Limb (tissue), 2 donors: Measurements from ENCODE around the gene CEP170.
"Not testable (repeated sequence)": the region's sequence is repeated elsewhere in the genome, so short reads cannot be mapped to it uniquely, and the experiment has no call there.

ENCODE experiments used
- DNase-seq, 2 donors: peaks; one replicate each; pipeline ENCODE4 v3.0.0-alpha.2; 2016; ENCODE audit errors: extremely low spot score in 2 of 2

CEP170 gene

DNA sequence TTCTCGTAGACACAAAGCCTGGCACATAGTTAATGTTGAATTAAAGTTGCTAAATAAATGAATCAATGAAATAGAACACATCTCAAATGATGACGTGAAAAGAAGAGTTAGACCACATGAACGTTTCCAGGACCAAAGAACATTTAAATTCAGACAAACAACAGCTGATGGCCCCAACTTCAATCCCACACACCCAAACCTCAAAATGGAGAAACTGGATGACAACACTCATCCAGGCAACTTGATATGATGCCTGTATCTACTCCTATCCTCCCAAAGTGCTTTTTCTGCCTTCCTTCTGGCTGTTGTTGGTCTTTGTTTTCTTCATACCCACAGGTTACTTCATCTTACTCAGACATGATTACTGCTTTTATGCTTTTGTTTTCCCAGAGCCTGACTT is 71.9 kb downstream of the CEP170 start:
- not testable (repeated sequence) for DNase-seq

DNA sequence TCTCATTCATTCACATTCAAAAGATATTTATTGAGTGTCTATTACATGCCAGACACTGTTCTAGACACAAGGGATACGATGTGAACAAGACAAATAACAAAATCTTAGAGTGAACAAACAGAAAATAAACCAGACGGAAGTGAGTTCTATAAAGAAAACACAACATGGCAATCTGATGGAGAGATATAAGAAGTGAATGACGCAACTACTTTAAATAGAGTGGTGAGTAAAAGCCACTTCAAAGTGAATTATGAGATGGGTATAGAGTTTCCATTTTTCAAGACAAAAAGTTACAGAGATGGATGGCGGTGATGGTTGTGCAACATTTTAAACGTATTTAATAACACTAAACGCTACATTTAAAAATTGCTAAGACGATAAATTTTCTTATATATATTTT is 75.4 kb downstream of the CEP170 start:
- DNase-seq, result no peak

DNA sequence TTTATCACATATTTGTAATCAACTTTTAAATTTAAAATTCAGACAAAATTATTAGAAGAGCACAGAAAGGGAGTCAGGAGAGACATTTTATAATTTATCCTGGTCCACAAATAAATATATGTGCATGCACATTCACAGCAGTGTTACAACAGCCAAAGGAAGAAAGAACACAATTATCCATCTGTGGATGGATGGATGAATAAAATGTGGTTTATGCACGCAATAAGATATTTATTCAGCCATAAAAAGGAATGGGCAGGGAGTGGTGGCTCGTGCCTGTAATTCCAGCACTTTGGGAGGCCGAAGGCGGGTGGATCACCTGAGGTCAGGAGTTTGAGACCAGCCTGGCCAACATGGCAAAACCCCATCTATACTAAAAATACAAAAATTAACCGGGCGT is 77.3 kb downstream of the CEP170 start:
- DNase-seq, result not testable (repeated sequence)

GRCh38 chr1:243173758-243174369 is 81.2 kb downstream of the CEP170 start:
- not testable (repeated sequence) for DNase-seq

DNA sequence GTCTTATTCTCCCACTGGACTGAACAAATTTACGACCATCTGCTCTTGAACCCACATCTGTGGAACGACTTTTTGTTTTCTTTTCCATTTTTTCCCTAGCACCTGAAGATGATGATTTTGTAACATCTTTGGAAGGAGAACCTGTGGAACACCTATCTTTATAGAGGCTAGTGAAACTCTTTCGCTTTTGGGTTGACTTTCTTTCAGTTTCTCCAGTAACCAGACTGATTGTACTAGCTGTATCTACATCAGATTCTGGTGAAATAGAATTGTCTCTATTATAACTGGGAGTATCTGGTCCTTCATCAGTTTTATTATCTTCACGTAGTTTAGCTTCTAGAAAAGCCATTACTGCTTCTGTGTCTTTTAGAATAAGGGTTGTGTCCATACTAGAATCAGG is 90.2 kb downstream of the CEP170 start:
- not testable (repeated sequence) for DNase-seq

DNA sequence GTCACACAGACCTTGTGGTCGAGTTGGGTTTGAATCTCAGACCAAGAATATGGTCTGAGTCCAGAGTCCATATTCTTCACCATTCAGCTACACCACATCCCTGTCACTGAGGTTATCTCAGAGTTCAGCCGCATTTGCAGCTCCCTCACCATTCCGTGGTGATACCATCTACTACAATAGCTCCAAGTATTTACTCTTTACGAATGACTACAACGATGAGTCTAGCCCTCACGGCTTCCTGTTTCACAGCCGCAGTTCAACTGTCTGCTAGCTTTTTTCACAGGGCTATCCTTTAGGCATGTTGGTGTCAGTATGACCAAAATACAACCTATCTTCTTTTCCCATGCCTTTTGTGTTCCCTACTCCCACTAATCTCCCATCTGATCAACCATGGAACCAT is 104.2 kb downstream of the CEP170 start:
- not testable (repeated sequence) for DNase-seq

DNA sequence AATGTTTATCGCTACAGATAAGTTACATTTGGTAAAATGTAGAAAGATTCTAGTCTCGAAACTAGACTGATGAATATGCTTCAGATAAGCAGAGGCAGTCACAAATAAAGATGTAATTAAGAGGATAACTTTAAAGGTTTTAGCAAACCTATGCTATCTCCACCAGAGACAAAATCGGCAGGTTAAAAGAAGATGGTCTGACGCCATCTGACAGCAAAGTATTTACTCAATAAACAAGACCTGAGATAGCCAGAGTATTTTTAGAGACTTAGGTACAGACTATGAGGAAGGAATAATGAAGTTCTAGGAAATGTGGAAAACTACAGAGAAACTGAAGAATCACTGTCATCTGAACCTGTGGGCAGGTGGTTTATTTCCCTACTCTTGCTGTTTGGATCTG is 106.0 kb downstream of the CEP170 start:
- not testable (repeated sequence) for DNase-seq

DNA sequence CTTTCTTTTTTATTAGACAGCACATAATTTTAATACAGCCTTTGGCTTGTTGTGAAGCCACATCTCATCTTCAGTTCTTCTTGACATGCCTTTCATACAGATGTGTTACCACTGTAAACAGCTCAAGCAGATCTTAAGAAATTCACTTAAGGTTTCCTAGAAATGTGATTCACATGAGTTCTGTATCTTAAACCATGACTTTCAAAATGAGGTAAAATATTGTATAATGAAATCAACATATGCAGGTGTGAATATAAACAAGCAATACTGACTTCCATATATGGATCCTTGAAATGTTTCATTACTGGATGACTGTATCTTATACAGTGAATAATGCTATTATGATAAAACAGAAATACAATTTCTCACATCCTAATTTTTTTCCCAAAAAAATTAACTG is 107.7 kb downstream of the CEP170 start:
- DNase-seq, result not testable (repeated sequence)

DNA sequence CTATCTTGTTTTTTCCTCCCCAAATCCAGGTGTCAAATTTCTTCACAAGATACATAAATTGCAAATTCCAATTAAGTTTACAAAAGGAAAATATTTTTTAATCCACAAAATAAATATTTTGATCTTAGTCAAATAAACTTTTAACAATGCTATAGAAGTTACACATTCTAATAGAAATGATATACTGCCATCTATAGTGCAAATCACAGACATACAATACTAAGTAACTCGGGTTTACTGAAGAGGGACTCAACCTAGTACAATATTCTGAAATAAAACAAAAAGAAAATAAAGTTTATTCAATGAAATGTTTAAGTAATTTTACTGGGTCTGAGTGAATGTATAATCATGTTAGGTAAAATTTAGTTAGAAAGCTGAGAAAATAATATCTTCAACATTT is 114.6 kb downstream of the CEP170 start:
- not testable (repeated sequence) for DNase-seq

GRCh38 chr1:243122876-243123409 is 132.1 kb downstream of the CEP170 start:
- DNase-seq, result not testable (repeated sequence)

- DNase-seq, result not testable (repeated sequence)
Measured at GRCh38 chr1:243121939-243122338, 133.1 kb downstream of the CEP170 start.

- DNase-seq, result not testable (repeated sequence)
Measured at GRCh38 chr1:243118601-243119322, 136.3 kb downstream of the CEP170 start.

DNA sequence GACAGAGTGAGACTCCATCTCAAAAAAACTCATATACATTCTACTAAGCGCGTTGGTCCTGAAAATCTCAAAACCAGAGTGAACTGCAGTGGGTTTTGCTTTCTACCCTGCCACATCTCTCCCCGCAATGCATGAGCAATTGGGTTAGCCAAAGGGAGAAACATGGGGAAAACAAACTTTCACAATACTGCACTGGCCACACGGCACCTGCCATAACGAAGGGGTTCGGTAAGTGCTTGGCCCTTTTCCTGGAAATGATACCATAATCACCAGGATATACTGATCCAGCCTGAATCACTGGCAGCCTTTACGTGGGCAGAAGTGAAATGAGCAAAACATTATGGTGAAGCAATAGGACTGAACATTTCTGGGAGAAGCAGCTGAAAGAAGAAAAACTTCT is 138.9 kb downstream of the CEP170 start:
- DNase-seq, result not testable (repeated sequence)

GRCh38 chr1:243114769-243115168 is 140.3 kb downstream of the CEP170 start:
- not testable (repeated sequence) for DNase-seq

- DNase-seq, result peak in 1 of 2 donors; percentile 24
Measured at GRCh38 chr1:243114059-243114713, 140.9 kb downstream of the CEP170 start.

DNA sequence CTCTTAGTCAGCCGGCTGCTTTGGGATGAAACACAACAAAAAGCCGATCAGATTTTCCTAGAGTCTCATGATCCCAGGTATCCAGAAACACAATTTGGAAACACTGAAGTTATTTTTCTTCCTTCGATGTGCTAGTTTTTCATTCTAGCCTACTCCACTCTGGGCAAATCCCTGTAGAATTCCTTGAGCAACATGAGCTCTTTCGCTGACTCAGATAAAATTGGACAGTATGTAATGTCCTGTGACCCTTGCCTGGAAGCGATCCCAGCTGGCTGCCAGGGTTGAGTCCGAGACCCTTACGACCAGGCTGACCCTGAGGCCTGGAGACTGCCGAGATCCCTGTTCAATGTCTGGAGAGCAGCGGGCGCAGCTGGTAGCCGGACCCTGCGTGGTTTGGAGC is 147.9 kb downstream of the CEP170 start:
- DNase-seq, result not testable (repeated sequence)

DNA sequence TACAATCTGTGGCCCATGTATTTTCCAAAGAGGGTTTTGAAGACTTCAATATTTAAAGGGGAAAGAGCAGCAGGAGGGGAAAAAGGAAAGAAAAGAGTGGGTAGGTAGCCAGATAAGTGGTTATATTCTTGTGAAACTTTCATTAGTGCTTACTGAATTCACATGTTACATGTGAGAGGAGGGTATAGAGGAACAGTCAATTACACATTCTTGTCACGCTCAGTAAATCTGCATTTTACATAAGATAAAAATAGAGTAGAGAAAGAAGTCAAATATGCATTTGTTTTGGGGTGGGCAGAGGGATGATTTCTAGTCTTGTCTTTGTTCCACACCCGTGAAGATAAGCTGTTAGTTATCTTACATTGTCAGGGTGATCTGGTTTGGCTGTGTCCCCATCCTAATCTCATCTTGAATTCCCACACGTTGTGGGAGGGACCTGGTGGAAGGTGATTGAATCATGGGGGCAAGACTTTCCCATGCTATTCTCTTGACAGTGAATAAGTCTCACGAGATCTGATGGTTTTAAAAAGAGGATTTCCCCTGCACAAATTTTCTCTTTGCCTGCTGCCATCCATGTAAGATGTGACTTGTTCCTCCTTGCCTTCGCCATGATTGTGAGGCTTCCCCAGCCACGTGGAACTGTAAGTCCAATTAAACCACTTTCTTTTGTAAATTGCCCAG is 149.3 kb downstream of the CEP170 start:
- not testable (repeated sequence) for DNase-seq

DNA sequence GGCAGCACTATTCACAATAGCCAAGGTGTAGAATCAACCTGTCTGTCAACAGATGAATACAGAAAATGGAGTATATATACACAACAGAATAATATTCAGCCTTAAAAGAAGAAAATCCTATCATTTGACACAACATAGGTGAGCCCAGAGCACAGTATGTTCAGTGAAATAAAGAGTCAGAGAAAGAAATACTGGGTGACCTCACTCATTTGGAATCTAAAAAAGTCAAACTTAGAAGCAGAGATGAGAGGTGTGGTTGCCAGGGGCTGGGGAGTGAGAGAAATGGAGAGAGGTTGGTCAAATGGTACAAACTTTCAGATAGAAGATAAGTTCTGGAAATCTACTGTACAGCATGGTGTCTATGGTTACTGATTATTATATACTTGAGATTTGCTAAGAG is 150.0 kb downstream of the CEP170 start:
- not testable (repeated sequence) for DNase-seq

DNA sequence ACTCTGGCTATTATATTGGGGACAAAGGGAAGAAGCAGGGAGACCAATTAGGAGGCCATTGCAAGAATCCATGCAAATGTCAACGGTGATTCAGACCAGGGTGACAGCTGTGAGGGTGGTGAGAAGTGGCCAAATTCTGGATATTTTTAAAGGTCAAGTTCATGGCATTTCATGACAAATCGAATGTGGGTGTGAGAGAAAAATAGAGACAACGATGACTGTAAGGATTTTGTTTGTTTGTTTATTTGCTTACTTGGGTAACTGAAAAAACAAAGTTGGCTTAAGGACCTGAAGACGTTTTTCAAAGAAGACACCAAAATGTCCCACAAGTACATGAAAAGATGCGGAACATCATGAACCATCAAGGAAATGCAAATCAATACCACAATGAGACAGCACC is 150.6 kb downstream of the CEP170 start:
- DNase-seq, result not testable (repeated sequence)

DNA sequence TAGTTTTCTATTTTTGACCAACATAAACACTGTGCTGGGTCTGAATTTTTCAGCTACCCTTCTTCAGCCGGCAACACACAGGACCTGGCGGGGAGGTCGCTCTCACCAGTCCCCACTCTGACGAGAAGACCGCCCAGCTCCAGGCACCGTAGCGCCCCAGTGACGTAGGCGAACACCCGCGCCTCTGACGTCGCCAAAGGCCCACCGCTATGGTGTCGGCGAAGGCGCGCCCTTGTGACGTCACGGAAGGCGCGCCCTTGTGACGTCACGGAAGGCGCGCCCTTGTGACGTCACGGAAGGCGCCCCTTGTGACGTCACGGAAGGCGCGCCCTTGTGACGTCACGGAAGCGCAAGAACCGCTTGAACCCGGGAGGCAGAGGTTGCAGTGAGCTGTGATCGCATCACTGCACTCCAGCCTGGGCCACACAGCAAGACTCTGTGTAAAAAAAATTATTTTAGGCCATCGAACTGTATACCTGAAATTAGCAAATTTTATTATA is 153.5 kb downstream of the CEP170 start:
- peak in 1 of 2 donors; percentile 84 for DNase-seq

- not testable (repeated sequence) for DNase-seq
Measured at GRCh38 chr1:243087368-243087767, 167.7 kb downstream of the CEP170 start.
